ENCODE measurements around the gene KLK4.

KLK4 gene

DNA sequence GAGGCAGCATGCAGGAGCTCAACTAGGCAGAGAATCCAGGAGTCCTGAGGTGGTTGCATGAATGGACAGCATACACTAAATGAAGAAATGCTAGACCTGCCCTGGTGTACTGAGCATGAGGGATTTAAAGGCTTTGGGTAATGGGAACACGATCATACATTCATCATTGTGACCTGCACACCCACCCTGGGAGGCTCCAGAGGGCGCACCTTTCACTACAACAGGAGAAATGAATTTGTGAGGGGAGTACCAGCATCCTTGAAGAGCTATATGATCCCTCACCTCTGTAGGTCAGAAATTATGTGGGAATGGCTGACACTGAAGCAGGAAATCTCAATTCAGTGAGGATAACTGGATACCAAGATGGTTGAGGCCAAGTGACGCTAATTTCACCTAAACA is 29.0 kb downstream of the KLK4 start:
- no peak for DNase-seq (ENCODE audit: extremely low read depth in 1 of 2, low read depth in 1 of 2)

DNA sequence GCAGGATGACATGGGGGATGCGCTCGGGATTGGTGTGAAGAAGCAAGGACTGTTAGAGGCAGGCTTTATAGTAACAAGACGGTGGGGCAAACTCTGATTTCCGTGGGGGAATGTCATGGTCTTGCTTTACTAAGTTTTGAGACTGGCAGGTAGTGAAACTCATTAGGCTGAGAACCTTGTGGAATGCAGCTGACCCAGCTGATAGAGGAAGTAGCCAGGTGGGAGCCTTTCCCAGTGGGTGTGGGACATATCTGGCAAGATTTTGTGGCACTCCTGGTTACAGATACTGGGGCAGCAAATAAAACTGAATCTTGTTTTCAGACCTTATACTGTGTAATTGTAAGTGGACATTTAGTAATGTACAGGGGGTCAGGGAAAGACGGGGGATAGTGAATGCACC is 31.0 kb downstream of the KLK4 start:
- no peak for DNase-seq (ENCODE audit: extremely low read depth in 1 of 2, low read depth in 1 of 2)

DNA sequence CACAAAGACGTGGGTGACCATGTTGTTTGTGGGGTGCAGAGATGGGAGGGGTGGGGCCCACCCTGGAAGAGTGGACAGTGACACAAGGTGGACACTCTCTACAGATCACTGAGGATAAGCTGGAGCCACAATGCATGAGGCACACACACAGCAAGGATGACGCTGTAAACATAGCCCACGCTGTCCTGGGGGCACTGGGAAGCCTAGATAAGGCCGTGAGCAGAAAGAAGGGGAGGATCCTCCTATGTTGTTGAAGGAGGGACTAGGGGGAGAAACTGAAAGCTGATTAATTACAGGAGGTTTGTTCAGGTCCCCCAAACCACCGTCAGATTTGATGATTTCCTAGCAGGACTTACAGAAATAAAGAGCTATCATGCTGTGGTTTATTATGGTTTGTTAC is 32.3 kb downstream of the KLK4 start:
- DNase-seq (ENCODE audit: extremely low read depth in 1 of 2, low read depth in 1 of 2), result no peak

DNA sequence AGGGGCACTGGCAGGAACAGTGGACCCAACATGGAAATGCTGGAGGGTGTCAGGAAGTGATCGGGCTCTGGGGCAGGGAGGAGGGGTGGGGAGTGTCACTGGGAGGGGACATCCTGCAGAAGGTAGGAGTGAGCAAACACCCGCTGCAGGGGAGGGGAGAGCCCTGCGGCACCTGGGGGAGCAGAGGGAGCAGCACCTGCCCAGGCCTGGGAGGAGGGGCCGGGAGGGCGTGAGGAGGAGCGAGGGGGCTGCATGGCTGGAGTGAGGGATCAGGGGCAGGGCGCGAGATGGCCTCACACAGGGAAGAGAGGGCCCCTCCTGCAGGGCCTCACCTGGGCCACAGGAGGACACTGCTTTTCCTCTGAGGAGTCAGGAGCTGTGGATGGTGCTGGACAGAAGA is 33.9 kb downstream of the KLK4 start:
- no peak for DNase-seq (ENCODE audit: extremely low read depth in 1 of 2, low read depth in 1 of 2)

DNA sequence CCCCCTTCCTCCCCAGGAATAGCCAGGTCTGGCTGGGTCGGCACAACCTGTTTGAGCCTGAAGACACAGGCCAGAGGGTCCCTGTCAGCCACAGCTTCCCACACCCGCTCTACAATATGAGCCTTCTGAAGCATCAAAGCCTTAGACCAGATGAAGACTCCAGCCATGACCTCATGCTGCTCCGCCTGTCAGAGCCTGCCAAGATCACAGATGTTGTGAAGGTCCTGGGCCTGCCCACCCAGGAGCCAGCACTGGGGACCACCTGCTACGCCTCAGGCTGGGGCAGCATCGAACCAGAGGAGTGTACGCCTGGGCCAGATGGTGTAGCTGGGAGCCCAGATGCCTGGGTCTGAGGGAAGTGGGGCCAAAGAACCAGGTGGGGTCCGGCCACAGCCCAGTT is 34.7 kb downstream of the KLK4 start:
- DNase-seq (ENCODE audit: extremely low read depth in 1 of 2, low read depth in 1 of 2), result no peak

DNA sequence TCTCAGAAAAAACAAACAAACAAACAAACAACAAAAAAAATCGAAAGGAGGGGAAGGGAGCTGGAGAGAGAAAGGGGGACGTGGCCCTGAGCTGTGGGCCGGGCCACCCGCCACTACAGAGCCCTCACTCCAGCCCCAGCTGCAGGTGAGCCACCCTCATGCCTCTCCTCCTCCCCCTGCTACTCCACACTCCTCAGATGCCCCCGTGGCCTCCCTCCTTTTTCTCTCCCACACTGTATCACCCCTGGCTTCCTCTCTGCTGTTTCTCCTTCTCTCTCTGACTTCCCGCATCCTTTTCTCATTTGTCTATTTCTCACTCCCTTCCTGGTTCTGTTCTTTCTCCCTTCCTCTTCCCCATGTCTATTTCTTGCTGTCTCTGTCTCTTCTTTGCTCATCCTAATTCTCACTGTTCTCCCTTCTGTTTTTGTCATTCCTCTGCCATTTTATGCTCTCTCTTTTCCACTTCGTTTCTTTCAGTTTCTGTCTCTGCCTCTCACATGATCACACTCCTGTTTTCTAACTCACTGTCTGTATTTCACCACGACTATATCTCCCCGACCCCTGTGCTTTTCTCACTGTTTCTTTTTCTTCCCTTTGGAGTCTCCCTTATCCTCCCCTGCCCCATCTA is 35.3 kb downstream of the KLK4 start:
- no peak for DNase-seq (ENCODE audit: extremely low read depth in 1 of 2, low read depth in 1 of 2)

DNA sequence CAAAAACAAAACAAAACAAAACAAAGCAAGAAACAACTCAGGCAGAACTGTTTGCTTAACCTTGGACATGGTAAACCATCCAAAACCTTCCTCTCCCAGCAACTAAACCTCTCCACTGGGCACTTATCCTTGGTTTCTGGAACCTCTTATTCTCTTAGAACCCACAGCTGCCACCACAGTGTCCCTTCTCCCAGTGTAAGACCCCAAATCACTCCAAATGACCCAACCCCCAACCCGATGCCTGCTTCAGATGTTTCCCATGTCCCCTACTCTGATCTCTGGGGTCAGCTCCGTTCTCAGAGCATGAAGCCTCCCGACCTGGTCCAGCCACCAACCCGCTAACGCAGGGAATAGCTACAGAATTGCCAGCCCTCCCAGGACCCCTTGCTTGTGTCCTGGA is 37.0 kb downstream of the KLK4 start:
- DNase-seq (ENCODE audit: extremely low read depth in 1 of 2, low read depth in 1 of 2), result no peak

DNA sequence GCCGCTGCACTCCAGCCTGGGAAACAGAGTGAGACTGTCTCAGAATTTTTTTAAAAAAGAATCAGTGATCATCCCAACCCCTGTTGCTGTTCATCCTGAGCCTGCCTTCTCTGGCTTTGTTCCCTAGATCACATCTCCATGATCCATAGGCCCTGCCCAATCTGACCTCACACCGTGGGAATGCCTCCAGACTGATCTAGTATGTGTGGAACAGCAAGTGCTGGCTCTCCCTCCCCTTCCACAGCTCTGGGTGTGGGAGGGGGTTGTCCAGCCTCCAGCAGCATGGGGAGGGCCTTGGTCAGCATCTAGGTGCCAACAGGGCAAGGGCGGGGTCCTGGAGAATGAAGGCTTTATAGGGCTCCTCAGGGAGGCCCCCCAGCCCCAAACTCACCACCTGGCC is 38.1 kb downstream of the KLK4 start, which contains the start of gene KLK2:
KLK2 (plus strand) TSS at position 384 of the 400 bp plus-strand sequence. CDS start 35 bp downstream, outside the sequence.
- no peak for DNase-seq (ENCODE audit: extremely low read depth in 1 of 2, low read depth in 1 of 2)

DNA sequence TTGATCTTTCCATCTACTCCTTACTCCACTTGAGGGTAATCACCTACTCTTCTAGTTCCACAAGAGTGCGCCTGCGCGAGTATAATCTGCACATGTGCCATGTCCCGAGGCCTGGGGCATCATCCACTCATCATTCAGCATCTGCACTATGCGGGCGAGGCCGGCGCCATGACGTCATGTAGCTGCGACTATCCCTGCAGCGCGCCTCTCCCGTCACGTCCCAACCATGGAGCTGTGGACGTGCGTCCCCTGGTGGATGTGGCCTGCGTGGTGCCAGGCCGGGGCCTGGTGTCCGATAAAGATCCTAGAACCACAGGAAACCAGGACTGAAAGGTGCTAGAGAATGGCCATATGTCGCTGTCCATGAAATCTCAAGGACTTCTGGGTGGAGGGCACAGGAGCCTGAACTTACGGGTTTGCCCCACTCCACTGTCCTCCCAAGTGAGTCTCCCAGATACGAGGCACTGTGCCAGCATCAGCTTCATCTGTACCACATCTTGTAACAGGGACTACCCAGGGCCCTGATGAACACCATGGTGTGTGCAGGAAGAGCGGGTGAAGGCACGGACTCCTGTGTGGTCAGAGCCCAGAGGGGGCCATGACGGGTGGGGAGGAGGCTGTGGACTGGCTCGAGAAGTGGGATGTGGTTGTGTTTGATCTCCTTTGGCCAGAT is 40.6 kb downstream of the KLK4 start:
- no peak for DNase-seq (ENCODE audit: extremely low read depth in 1 of 2, low read depth in 1 of 2)

DNA sequence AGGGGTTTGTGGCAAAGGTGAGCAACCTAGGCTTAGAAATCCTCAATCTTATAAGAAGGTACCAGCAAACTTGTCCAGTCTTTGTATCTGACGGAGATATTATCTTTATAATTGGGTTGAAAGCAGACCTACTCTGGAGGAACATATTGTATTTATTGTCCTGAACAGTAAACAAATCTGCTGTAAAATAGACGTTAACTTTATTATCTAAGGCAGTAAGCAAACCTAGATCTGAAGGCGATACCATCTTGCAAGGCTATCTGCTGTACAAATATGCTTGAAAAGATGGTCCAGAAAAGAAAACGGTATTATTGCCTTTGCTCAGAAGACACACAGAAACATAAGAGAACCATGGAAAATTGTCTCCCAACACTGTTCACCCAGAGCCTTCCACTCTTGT is 41.7 kb downstream of the KLK4 start:
- no peak for DNase-seq (ENCODE audit: extremely low read depth in 1 of 2, low read depth in 1 of 2)

DNA sequence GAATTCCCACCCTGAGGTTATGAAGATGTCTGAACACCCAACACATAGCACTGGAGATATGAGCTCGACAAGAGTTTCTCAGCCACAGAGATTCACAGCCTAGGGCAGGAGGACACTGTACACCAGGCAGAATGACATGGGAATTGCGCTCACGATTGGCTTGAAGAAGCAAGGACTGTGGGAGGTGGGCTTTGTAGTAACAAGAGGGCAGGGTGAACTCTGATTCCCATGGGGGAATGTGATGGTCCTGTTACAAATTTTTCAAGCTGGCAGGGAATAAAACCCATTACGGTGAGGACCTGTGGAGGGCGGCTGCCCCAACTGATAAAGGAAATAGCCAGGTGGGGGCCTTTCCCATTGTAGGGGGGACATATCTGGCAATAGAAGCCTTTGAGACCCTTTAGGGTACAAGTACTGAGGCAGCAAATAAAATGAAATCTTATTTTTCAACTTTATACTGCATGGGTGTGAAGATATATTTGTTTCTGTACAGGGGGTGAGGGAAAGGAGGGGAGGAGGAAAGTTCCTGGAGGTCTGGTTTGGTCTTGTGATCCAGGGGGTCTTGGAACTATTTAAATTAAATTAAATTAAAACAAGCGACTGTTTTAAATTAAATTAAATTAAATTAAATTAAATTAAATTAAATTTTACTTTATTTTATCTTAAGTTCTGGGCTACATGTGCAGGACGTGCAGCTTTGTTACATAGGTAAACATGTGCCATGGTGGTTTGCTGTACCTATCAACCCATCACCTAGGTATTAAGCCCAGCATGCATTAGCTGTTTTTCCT is 49.5 kb downstream of the KLK4 start:
- no peak for DNase-seq (ENCODE audit: extremely low read depth in 1 of 2, low read depth in 1 of 2)

DNA sequence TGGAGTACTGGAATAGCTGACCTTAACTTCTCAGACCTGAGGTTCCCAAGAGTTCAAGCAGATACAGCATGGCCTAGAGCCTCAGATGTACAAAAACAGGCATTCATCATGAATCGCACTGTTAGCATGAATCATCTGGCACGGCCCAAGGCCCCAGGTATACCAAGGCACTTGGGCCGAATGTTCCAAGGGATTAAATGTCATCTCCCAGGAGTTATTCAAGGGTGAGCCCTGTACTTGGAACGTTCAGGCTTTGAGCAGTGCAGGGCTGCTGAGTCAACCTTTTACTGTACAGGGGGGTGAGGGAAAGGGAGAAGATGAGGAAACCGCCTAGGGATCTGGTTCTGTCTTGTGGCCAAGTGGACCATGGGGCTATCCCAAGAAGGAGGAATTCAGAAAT is 50.2 kb downstream of the KLK4 start:
- no peak for DNase-seq (ENCODE audit: extremely low read depth in 1 of 2, low read depth in 1 of 2)

DNA sequence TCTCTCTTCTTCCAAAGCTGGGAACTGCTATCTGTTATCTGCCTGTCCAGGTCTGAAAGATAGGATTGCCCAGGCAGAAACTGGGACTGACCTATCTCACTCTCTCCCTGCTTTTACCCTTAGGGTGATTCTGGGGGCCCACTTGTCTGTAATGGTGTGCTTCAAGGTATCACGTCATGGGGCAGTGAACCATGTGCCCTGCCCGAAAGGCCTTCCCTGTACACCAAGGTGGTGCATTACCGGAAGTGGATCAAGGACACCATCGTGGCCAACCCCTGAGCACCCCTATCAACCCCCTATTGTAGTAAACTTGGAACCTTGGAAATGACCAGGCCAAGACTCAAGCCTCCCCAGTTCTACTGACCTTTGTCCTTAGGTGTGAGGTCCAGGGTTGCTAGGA is 51.3 kb downstream of the KLK4 start:
- DNase-seq (ENCODE audit: extremely low read depth in 1 of 2, low read depth in 1 of 2), result no peak

DNA sequence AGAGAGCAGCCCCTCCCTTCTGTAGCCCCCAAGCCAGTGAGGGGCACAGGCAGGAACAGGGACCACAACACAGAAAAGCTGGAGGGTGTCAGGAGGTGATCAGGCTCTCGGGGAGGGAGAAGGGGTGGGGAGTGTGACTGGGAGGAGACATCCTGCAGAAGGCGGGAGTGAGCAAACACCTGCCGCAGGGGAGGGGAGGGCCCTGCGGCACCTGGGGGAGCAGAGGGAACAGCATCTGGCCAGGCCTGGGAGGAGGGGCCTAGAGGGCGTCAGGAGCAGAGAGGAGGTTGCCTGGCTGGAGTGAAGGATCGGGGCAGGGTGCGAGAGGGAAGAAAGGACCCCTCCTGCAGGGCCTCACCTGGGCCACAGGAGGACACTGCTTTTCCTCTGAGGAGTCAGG is 52.3 kb downstream of the KLK4 start:
- DNase-seq (ENCODE audit: extremely low read depth in 1 of 2, low read depth in 1 of 2), result no peak

DNA sequence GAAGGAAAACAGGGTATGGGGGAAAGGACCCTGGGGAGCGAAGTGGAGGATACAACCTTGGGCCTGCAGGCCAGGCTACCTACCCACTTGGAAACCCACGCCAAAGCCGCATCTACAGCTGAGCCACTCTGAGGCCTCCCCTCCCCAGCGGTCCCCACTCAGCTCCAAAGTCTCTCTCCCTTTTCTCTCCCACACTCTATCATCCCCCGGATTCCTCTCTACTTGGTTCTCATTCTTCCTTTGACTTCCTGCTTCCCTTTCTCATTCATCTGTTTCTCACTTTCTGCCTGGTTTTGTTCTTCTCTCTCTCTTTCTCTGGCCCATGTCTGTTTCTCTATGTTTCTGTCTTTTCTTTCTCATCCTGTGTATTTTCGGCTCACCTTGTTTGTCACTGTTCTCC is 53.8 kb downstream of the KLK4 start:
- no peak for DNase-seq (ENCODE audit: extremely low read depth in 1 of 2, low read depth in 1 of 2)

Measured in activated CD8-positive, alpha-beta memory T cell treated with anti-CD3 and anti-CD28 coated beads for 1 hour (primary cell).